Stimulated activated memory B cell treated with anti-CD40 and anti-IgM and Interleukin-4, amounts not matched to agents 10 μg/mL and 1 μg/mL and 100 μg/mL, for 72 hours (primary cell): ENCODE data around the gene ACACA.

ENCODE experiments used
- ATAC-seq: fragments of 150-1000 bp; cut with Tn5 transposase; 2 replicates; pipeline ENCODE4 v1.10.0; 2021
- H3K27ac Mint-ChIP-seq: one replicate; pipeline ENCODE4 v1.8.0; 2022; ENCODE audit warnings: mild to moderate bottlenecking, mixed read lengths
- H3K27me3 Mint-ChIP-seq: one replicate; pipeline ENCODE4 v1.8.0; 2022; ENCODE audit warnings: mixed read lengths
- H3K36me3 Mint-ChIP-seq: one replicate; pipeline ENCODE4 v1.8.0; 2022; ENCODE audit warnings: mixed read lengths
- H3K4me1 Mint-ChIP-seq: one replicate; pipeline ENCODE4 v1.8.0; 2022; ENCODE audit warnings: mixed read lengths
- H3K4me3 Mint-ChIP-seq: one replicate; pipeline ENCODE4 v1.8.0; 2022; ENCODE audit warnings: mild to moderate bottlenecking, moderate library complexity, mixed read lengths
- H3K9me3 Mint-ChIP-seq: one replicate; pipeline ENCODE4 v1.8.0; 2022; ENCODE audit warnings: mixed read lengths

The ACACA gene

DNA sequence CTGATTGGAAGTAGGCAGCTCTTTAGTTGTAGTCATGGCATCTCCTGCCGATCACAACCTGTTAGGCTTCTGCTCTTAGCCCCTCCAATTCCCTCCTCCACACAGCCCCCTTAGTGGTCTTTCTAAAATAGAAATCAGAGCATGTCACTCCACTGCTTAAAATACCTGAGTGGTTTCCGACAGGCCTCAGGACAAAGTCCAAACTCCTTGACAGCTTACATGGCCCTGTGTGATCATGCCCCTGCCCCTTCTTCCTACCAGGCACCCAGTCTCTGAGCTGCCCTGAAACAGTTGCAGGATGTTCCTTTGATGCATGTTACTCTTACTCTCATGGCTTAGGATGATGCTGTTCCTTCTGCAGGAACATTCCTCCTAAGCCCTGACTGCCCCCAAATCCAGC, 310.6 kb downstream of the ACACA start:
- H3K4me3 Mint-ChIP-seq: no peak overlapping the region
- no peak for ATAC-seq
- no peaks in the 10 kb centered on the region for H3K4me1 Mint-ChIP-seq
- H3K27ac Mint-ChIP-seq: no peak overlapping the region
- no peaks in the 10 kb centered on the region for H3K27me3 Mint-ChIP-seq
- H3K9me3 Mint-ChIP-seq: no peaks in the 10 kb centered on the region
- H3K36me3 Mint-ChIP-seq: peaks cover 90% of the 10 kb centered on the region

DNA sequence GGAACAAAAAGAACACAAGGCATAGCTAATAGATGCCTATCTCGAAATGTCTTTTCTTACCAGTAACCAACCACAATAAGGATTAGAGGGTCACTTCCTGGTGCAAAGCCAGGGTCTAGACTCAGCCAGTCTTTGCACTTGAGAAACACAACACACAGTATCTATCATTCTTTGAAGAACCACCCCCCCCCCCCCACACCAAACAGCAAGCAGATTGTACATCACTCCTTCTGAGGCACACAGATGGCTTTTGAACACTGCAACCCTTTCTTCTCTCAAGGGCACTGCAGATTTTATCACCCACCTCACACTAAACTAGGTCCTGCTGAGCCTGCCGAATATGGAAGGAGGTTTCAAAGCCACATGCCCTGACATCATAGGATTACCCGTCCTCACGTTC, 312.2 kb downstream of the ACACA start:
- no peak for ATAC-seq
- Mint-ChIP-seq H3K27ac (no peak overlapping the region), H3K4me3 (no peak overlapping the region), H3K4me1 (no peaks in the 10 kb centered on the region), H3K27me3 (no peaks in the 10 kb centered on the region), H3K9me3 (no peaks in the 10 kb centered on the region), H3K36me3 (peaks cover 89% of the 10 kb centered on the region)

GRCh38 chr17:37092701-37093100, 313.9 kb downstream of the ACACA start:
- H3K9me3 Mint-ChIP-seq: no peaks in the 10 kb centered on the region
- no peak overlapping the region for H3K27ac Mint-ChIP-seq
- H3K4me1 Mint-ChIP-seq: no peaks in the 10 kb centered on the region
- H3K27me3 Mint-ChIP-seq: no peaks in the 10 kb centered on the region
- H3K4me3 Mint-ChIP-seq: no peak overlapping the region
- H3K36me3 Mint-ChIP-seq: peaks cover 79% of the 10 kb centered on the region
- no peak for ATAC-seq

DNA sequence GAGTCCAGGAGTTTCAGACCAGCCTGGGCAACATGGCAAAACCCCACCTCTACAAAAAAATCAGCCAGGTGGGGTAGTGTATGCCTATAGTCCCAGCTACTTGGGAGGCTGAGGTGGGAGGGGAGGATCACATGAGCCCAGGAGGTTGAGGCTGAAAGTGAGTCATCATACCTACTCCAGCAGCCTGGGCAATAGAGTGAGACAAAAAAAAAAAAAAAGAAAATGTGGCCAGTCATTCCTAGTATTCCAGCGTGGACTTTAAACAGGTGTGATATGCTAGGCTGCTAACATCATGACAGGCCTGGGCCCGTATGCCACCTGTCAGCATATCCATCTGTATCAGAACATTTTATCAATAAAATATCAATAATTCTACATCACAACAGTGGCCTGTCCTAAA, 314.6 kb downstream of the ACACA start:
- Mint-ChIP-seq H3K4me3 (no peak overlapping the region), H3K27ac (no peak overlapping the region), H3K4me1 (no peaks in the 10 kb centered on the region), H3K9me3 (no peaks in the 10 kb centered on the region), H3K27me3 (no peaks in the 10 kb centered on the region), H3K36me3 (peaks cover 79% of the 10 kb centered on the region)
- no peak for ATAC-seq

DNA sequence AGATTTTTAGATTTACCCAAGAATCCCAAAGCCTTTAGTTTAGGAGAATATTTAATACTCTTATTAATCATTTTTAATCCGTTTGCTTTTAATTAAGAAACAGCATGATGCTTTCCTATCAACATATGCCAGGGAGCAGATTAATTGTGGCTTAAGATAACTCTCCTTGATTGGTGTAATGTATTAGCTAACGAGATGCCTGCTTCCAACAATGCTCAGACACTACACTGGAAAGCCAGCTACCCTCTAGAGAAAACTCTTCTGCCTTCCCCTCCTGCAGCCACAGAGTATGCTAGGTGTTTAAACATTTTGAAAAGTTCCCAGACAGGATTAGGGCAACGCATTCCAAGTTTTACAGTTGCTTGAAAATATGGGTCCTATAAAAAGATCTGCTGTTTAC, 315.7 kb downstream of the ACACA start:
- no peak for ATAC-seq
- Mint-ChIP-seq H3K4me3 (no peak overlapping the region), H3K36me3 (peaks cover 79% of the 10 kb centered on the region), H3K4me1 (no peaks in the 10 kb centered on the region), H3K27me3 (no peaks in the 10 kb centered on the region), H3K27ac (no peak overlapping the region), H3K9me3 (no peaks in the 10 kb centered on the region)

- Mint-ChIP-seq H3K9me3 (no peaks in the 10 kb centered on the region), H3K4me1 (no peaks in the 10 kb centered on the region), H3K27me3 (no peaks in the 10 kb centered on the region), H3K27ac (no peak overlapping the region), H3K36me3 (peaks cover 79% of the 10 kb centered on the region), H3K4me3 (no peak overlapping the region)
- ATAC-seq: no peak
Measured at GRCh38 chr17:37089956-37090355, 316.7 kb downstream of the ACACA start.

DNA sequence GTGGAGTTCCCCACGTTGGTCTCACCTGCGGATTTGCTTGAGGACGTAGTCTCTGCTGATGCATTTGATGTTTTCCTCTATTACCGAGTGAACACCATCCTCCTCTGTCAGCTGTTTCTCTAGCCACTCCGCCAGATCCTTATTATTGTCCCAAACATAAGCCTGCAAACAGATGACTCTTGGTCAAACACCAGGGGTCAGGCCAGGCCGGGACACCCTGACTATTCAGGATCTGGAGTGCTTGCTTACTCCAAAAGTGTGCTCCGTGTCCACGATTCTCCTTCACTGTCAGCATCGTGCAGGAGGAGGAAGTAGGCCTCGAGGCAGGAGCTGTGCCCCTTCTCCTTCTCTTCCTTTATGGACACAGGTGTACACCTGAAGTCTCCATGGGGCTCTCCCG, 317.7 kb downstream of the ACACA start:
- Mint-ChIP-seq H3K4me1 (no peaks in the 10 kb centered on the region), H3K9me3 (no peaks in the 10 kb centered on the region), H3K36me3 (peaks cover 74% of the 10 kb centered on the region), H3K27me3 (no peaks in the 10 kb centered on the region), H3K4me3 (no peak overlapping the region), H3K27ac (no peak overlapping the region)
- ATAC-seq: no peak

DNA sequence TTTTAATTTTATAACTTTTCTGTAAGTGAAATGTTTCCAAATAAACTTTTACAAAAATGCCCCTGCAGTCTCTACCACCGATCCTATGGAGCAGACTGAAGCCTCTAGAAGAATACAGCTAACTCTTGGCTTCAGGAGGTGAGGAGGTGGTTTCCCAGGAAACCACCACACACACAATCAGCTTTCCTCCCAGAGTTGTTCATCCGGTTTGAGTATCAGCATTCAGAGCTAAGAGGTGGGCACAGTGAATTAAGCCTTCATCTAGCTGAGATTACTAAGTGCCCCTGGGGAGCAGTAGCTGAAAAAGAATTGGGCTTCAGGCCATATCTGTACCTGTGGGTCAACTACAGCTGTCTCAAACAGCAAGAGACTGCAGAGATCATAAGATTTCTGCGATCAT, 318.2 kb downstream of the ACACA start:
- Mint-ChIP-seq H3K27ac (no peak overlapping the region), H3K4me1 (no peaks in the 10 kb centered on the region), H3K4me3 (no peak overlapping the region), H3K36me3 (peaks cover 70% of the 10 kb centered on the region), H3K9me3 (no peaks in the 10 kb centered on the region), H3K27me3 (no peaks in the 10 kb centered on the region)
- ATAC-seq: no peak

GRCh38 chr17:37087683-37088082, 319.0 kb downstream of the ACACA start:
- H3K4me3 Mint-ChIP-seq: no peak overlapping the region
- ATAC-seq: no peak
- no peaks in the 10 kb centered on the region for H3K27me3 Mint-ChIP-seq
- no peaks in the 10 kb centered on the region for H3K4me1 Mint-ChIP-seq
- H3K9me3 Mint-ChIP-seq: no peaks in the 10 kb centered on the region
- H3K36me3 Mint-ChIP-seq: peaks cover 62% of the 10 kb centered on the region
- no peak overlapping the region for H3K27ac Mint-ChIP-seq

- Mint-ChIP-seq H3K27ac (no peak overlapping the region), H3K4me1 (no peaks in the 10 kb centered on the region), H3K4me3 (no peak overlapping the region), H3K36me3 (peaks cover 60% of the 10 kb centered on the region), H3K9me3 (no peaks in the 10 kb centered on the region), H3K27me3 (no peaks in the 10 kb centered on the region)
- no peak for ATAC-seq
Measured at GRCh38 chr17:37086948-37087347, 319.7 kb downstream of the ACACA start.

GRCh38 chr17:37086334-37086733, 320.3 kb downstream of the ACACA start:
- Mint-ChIP-seq H3K4me3 (no peak overlapping the region), H3K27me3 (no peaks in the 10 kb centered on the region), H3K9me3 (no peaks in the 10 kb centered on the region), H3K27ac (no peak overlapping the region), H3K36me3 (peaks cover 56% of the 10 kb centered on the region), H3K4me1 (no peaks in the 10 kb centered on the region)
- ATAC-seq: no peak

- Mint-ChIP-seq H3K4me1 (no peaks in the 10 kb centered on the region), H3K4me3 (no peak overlapping the region), H3K27ac (no peak overlapping the region), H3K36me3 (peaks cover 45% of the 10 kb centered on the region), H3K9me3 (peaks cover 5% of the 10 kb centered on the region), H3K27me3 (no peaks in the 10 kb centered on the region)
- ATAC-seq: no peak
Measured at GRCh38 chr17:37084372-37084771, 322.3 kb downstream of the ACACA start.

GRCh38 chr17:37083456-37083855, 323.2 kb downstream of the ACACA start:
- no peak overlapping the region for H3K27ac Mint-ChIP-seq
- no peak for ATAC-seq
- no peaks in the 10 kb centered on the region for H3K4me1 Mint-ChIP-seq
- H3K36me3 Mint-ChIP-seq: peaks cover 45% of the 10 kb centered on the region
- no peak overlapping the region for H3K4me3 Mint-ChIP-seq
- H3K9me3 Mint-ChIP-seq: peaks cover 5% of the 10 kb centered on the region
- H3K27me3 Mint-ChIP-seq: no peaks in the 10 kb centered on the region

GRCh38 chr17:37082985-37083384, 323.7 kb downstream of the ACACA start:
- H3K36me3 Mint-ChIP-seq: peaks cover 41% of the 10 kb centered on the region
- H3K27me3 Mint-ChIP-seq: no peaks in the 10 kb centered on the region
- H3K4me3 Mint-ChIP-seq: no peak overlapping the region
- no peak overlapping the region for H3K27ac Mint-ChIP-seq
- no peaks in the 10 kb centered on the region for H3K4me1 Mint-ChIP-seq
- H3K9me3 Mint-ChIP-seq: peaks cover 5% of the 10 kb centered on the region
- no peak for ATAC-seq

DNA sequence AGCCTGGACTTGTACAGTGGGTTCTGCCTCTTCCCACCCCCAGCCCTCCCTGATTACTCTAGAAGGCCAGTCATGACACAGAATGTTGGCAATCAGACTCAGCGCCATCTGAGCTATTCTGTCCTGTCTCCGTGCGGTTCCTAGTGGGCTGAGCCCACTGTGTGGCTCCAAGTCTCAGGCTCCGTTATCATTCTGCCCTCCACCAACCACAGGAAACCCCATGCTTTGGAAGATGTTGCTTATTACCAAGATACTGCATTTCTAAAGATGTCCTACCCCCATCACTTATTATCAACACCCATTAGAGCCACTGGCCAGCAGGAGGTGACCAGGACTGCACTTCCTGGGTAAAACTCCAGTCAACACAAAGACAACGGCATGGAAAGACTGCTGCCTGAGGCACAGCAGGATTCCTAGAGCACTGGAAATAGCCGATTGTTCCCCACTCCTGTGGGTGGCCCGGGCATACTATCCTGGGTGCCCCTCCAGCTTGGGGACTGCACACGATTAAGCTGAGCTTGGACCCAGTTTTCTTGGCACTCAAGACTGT, 324.2 kb downstream of the ACACA start:
- Mint-ChIP-seq H3K4me3 (no peak overlapping the region), H3K36me3 (peaks cover 35% of the 10 kb centered on the region), H3K27me3 (no peaks in the 10 kb centered on the region), H3K4me1 (no peaks in the 10 kb centered on the region), H3K27ac (no peak overlapping the region), H3K9me3 (peaks cover 5% of the 10 kb centered on the region)
- no peak for ATAC-seq

GRCh38 chr17:37081287-37081686, 325.3 kb downstream of the ACACA start:
- no peak overlapping the region for H3K27ac Mint-ChIP-seq
- no peaks in the 10 kb centered on the region for H3K4me1 Mint-ChIP-seq
- H3K27me3 Mint-ChIP-seq: no peaks in the 10 kb centered on the region
- peaks cover 5% of the 10 kb centered on the region for H3K9me3 Mint-ChIP-seq
- no peak for ATAC-seq
- H3K4me3 Mint-ChIP-seq: no peak overlapping the region
- H3K36me3 Mint-ChIP-seq: peaks cover 24% of the 10 kb centered on the region

GRCh38 chr17:37079735-37080134, 326.9 kb downstream of the ACACA start:
- ATAC-seq: no peak
- peaks cover 5% of the 10 kb centered on the region for H3K9me3 Mint-ChIP-seq
- no peak overlapping the region for H3K4me3 Mint-ChIP-seq
- H3K27ac Mint-ChIP-seq: no peak overlapping the region
- H3K4me1 Mint-ChIP-seq: no peaks in the 10 kb centered on the region
- peaks cover 8% of the 10 kb centered on the region for H3K36me3 Mint-ChIP-seq
- no peaks in the 10 kb centered on the region for H3K27me3 Mint-ChIP-seq
